HCT116 (cell line): ENCODE measurements around the gene SH3BGRL3. TPM values are rescaled to one million over a fixed set of nuclear protein-coding genes. Genes with fewer than 3 reads are reported as not detected.

Source experiments
- ATAC-seq: fragments of 200-7000 bp; cut with Tn5 transposase; 2 replicates; pipeline ENCODE4 v1.9.1; 2020; ENCODE audit warnings: mild to moderate bottlenecking, moderate library complexity
- BruUV-seq: library from RNA; stranded (reverse); fragments of 400-500 nt; replicated peaks from 2 replicates; lab custom pipeline; 2021; lab: Mats Ljungman, UMichigan
- CTCF ChIA-PET: fragments of 300-600 bp; sonication (Branson Sonifier 250); formaldehyde crosslinking; loops from one replicate; lab custom pipeline; 2021; ENCODE audit warnings: antibody characterized with exemption; lab: Charles Lee
- POLR2A ChIA-PET: fragments of 300-600, 350-600 bp; sonication (Branson Sonifier 250); formaldehyde crosslinking; loops from one replicate; lab custom pipeline; 2021; ENCODE audit warnings: antibody characterized with exemption; lab: Charles Lee
- RAD21 ChIA-PET, 2 experiments: fragments of 300-600 bp; sonication (Branson Sonifier 250); formaldehyde crosslinking; loops; one replicate each; lab custom pipeline; 2023; ENCODE audit warnings: low total read pairs in 2 of 2; ENCODE audit not compliant: uncharacterized antibody in 2 of 2, unreplicated experiment in 2 of 2, low non-redundant PET in 1 of 2; lab: Charles Lee
- DNase-seq: peaks from one replicate; pipeline ENCODE4 v3.0.0-alpha.2; 2010; ENCODE audit warnings: low read depth, low spot score
- H2AFZ ChIP-seq: fragments of 200-600 bp; shearing (Covaris generic), sonication (generic); 2 replicates; pipeline ENCODE4 v1.6.1; 2017; ENCODE audit warnings: low read depth, mixed run types, mixed read lengths, antibody characterized with exemption, low read length; ENCODE audit not compliant: poor library complexity, severe bottlenecking
- H3K27ac ChIP-seq: 2 replicates; pipeline ENCODE4 v1.5.1; 2012; ENCODE audit warnings: low read depth, low read length
- H3K27me3 ChIP-seq: fragments of 200-600 bp; sonication (generic); 2 replicates; pipeline ENCODE4 v1.6.1; 2016; ENCODE audit warnings: mixed run types, low read length, mixed read lengths; ENCODE audit not compliant: insufficient read depth
- H3K36me3 ChIP-seq, 2 experiments: fragments of 200-500 bp in 1 of 2; fragments of 200-600 bp in 1 of 2; sonication (Bioruptor generic) in 1 of 2; sonication (generic) in 1 of 2; 2 replicates each; pipeline versions ENCODE4 v1.5.1 to v1.6.1; 2014 to 2016; ENCODE audit warnings: low read length in 2 of 2, inconsistent platforms in 1 of 2, mixed read lengths in 1 of 2, mixed run types in 1 of 2; ENCODE audit not compliant: insufficient read depth in 2 of 2, control insufficient read depth in 1 of 2
- H3K4me1 ChIP-seq, 2 experiments: fragments of 200-600 bp in 1 of 2; sonication (generic) in 1 of 2; 2 replicates each; pipeline versions ENCODE4 v1.5.1 to v1.6.1; 2012 to 2017; ENCODE audit warnings: low read length in 2 of 2, inconsistent platforms in 1 of 2, mild to moderate bottlenecking in 1 of 2, mixed read lengths in 1 of 2, mixed run types in 1 of 2, moderate library complexity in 1 of 2; ENCODE audit not compliant: insufficient read depth in 2 of 2, control insufficient read depth in 1 of 2
- H3K4me2 ChIP-seq: fragments of 200-600 bp; sonication (generic); 2 replicates; pipeline ENCODE4 v1.6.1; 2017; ENCODE audit warnings: mixed run types, low read length, mixed read lengths
- H3K4me3 ChIP-seq, 2 experiments: fragments of 200-600 bp in 1 of 2; sonication (generic) in 1 of 2; replicated peaks in 1 of 2; 2 replicates each; pipeline ENCODE4 v1.5.1; 2011 to 2016; ENCODE audit warnings: low read length in 2 of 2, control low read depth in 1 of 2, low read depth in 1 of 2, mild to moderate bottlenecking in 1 of 2, mixed read lengths in 1 of 2, mixed run types in 1 of 2
- H3K79me2 ChIP-seq: fragments of 200-600 bp; sonication (generic); 2 replicates; pipeline ENCODE4 v1.6.1; 2017; ENCODE audit warnings: mild to moderate bottlenecking, mixed run types, low read length, moderate library complexity, mixed read lengths; ENCODE audit not compliant: insufficient read depth
- H3K9ac ChIP-seq: fragments of 200-600 bp; sonication (generic); 2 replicates; pipeline ENCODE4 v1.6.1; 2016; ENCODE audit warnings: low read length, mixed read lengths
- H3K9me2 ChIP-seq: fragments of 200-600 bp; sonication (generic), shearing (Covaris generic); 2 replicates; pipeline ENCODE4 v1.6.1; 2017; ENCODE audit warnings: mixed run types, mild to moderate bottlenecking, moderate library complexity; ENCODE audit not compliant: insufficient read depth
- H3K9me3 ChIP-seq, 2 experiments: fragments of 200-500 bp in 1 of 2; fragments of 200-600 bp in 1 of 2; sonication (Bioruptor generic) in 1 of 2; sonication (generic) in 1 of 2; 2 replicates each; pipeline ENCODE4 v1.6.1; 2014 to 2017; ENCODE audit warnings: low read length in 2 of 2, mixed read lengths in 2 of 2, inconsistent platforms in 1 of 2, low read depth in 1 of 2, mild to moderate bottlenecking in 1 of 2, mixed run types in 1 of 2, moderate library complexity in 1 of 2; ENCODE audit not compliant: control insufficient read depth in 1 of 2, insufficient read depth in 1 of 2
- H4K20me1 ChIP-seq: fragments of 200-600 bp; sonication (generic), shearing (Covaris generic); 2 replicates; pipeline ENCODE4 v1.6.1; 2017; ENCODE audit warnings: mixed run types, mild to moderate bottlenecking, moderate library complexity; ENCODE audit not compliant: insufficient read depth
- CEBPB ChIP-seq: IDR thresholded peaks from 2 replicates; pipeline ENCODE4 v1.6.1; 2012; ENCODE audit warnings: low read depth
- EGR1 ChIP-seq: IDR thresholded peaks from 2 replicates; pipeline ENCODE4 v1.6.1; 2012; ENCODE audit warnings: low read depth
- JUND ChIP-seq: IDR thresholded peaks from 2 replicates; pipeline ENCODE4 v1.6.1; 2012
- POLR2A ChIP-seq: IDR thresholded peaks from 2 replicates; pipeline ENCODE4 v1.7.0; 2011; ENCODE audit warnings: borderline replicate concordance; ENCODE audit not compliant: insufficient read depth, insufficient read length; ENCODE audit errors: extremely low read depth
- POLR2AphosphoS5 ChIP-seq: IDR thresholded peaks from 2 replicates; pipeline ENCODE4 v1.6.1; 2011; ENCODE audit warnings: mild to moderate bottlenecking, low read depth, low read length, moderate library complexity
- SP1 ChIP-seq: IDR thresholded peaks from 2 replicates; pipeline ENCODE4 v1.6.1; 2012; ENCODE audit warnings: low read depth
- YY1 ChIP-seq: IDR thresholded peaks from 2 replicates; pipeline ENCODE4 v1.6.1; 2011; ENCODE audit warnings: low read length, low read depth, moderate library complexity, mild to moderate bottlenecking; ENCODE audit not compliant: insufficient replicate concordance; ENCODE audit errors: extremely low read depth
- intact Hi-C: fragments of 100-400 bp; cut with micrococcal nuclease; formaldehyde crosslinking; loops from 2 replicates; pipeline ENCODE4 v1.10.0; 2022
- total RNA-seq: library from RNA; stranded (reverse); gene quantifications from one replicate; pipeline ENCODE4 v1.2.1, GENCODE V29; 2021; ENCODE audit not compliant: unreplicated experiment

Gene SH3BGRL3
- total RNA-seq, 1 experiment from 2014 or later: 112 TPM

- no peak for TF ChIP-seq EGR1
- no peak for TF ChIP-seq POLR2AphosphoS5
- TF ChIP-seq JUND: no peak
- no peak for TF ChIP-seq POLR2A
- TF ChIP-seq CEBPB: no peak
- TF ChIP-seq SP1: no peak
- no peaks in the 10 kb centered on the region for H3K9me3 ChIP-seq
- peaks cover 27 to 45% of the 10 kb centered on the region in 2 experiments for H3K36me3 ChIP-seq
- peak overlapping the region; percentile 32 for H3K9ac ChIP-seq
- ATAC-seq: no peak
- BruUV-seq: no TSS peak
- peaks cover 18% of the 10 kb centered on the region for H3K79me2 ChIP-seq
- intact Hi-C loops: loop anchor here (5.0 kb wide), 1 partner anchor 239 kb away; no protein-coding TSS in a partner anchor
- H3K27me3 ChIP-seq: no peaks in the 10 kb centered on the region
- H3K9me2 ChIP-seq: no peaks in the 10 kb centered on the region
- peaks cover 27 to 69% of the 10 kb centered on the region in 2 experiments for H3K4me1 ChIP-seq
- ChIA-PET RAD21 (interaction anchor here in 1 of 2 experiments (1.1 kb wide), 1 partner anchor 141 kb away, joined by 3 read pairs; no protein-coding TSS in a partner anchor), CTCF (interaction anchor here (0.6 to 3.9 kb wide), 18 partner anchors 9 to 241 kb away, joined by 3 to 47 read pairs (median 5); partner anchors contain the start of gene CEP85), POLR2A (interaction anchor here (1.2 kb wide), 1 partner anchor 9 kb away, joined by 4 read pairs; no protein-coding TSS in a partner anchor)
- no peak overlapping the region for H3K4me3 ChIP-seq
- H3K4me2 ChIP-seq: peak overlapping the region; percentile 59
- no peak overlapping the region for H2AFZ ChIP-seq
- no peaks in the 10 kb centered on the region for H4K20me1 ChIP-seq
- peak overlapping the region; percentile 60 for H3K27ac ChIP-seq
- DNase-seq: no peak
These were observed 3.5 kb upstream of the SH3BGRL3 start for GRCh38 chr1:26276432-26276838.

GRCh38 chr1:26277261-26277661 is 2.6 kb upstream of the SH3BGRL3 start:
- no TSS peak for BruUV-seq
- Histone ChIP-seq H2AFZ (no peak overlapping the region), H4K20me1 (no peaks in the 10 kb centered on the region), H3K9me3 (no peaks in the 10 kb centered on the region), H3K27me3 (no peaks in the 10 kb centered on the region), H3K4me2 (no peak overlapping the region), H3K79me2 (peaks cover 20% of the 10 kb centered on the region), H3K27ac (0 out of 2 replicates have a peak overlapping the region, but pooled peaks have one; percentile 81), H3K4me1 (peaks cover 30 to 77% of the 10 kb centered on the region in 2 experiments), H3K9ac (no peak overlapping the region), H3K36me3 (peaks cover 21 to 36% of the 10 kb centered on the region in 2 experiments), H3K4me3 (no peak overlapping the region), H3K9me2 (no peaks in the 10 kb centered on the region)
- no peak for TF ChIP-seq YY1
- ChIA-PET RAD21 (interaction anchor here in 1 of 2 experiments (1.4 kb wide), 1 partner anchor 114 kb away, joined by 5 read pairs; no protein-coding TSS in a partner anchor), POLR2A (no interaction called here), CTCF (interaction anchor here (1.0 to 3.9 kb wide), 2 partner anchors 8 to 44 kb away, joined by 3 to 47 read pairs; no protein-coding TSS in a partner anchor)
- DNase-seq (no peak), ATAC-seq (no peak)
- intact Hi-C loops: loop anchor here (5.0 kb wide), 1 partner anchor 240 kb away; no protein-coding TSS in a partner anchor
